ENCODE results near the gene SPEN.
A peak's percentile ranks its signal among the peaks of the same experiment; 100 is the strongest.
"Not testable (repeated sequence)": the region's sequence is repeated elsewhere in the genome, so short reads cannot be mapped to it uniquely, and the experiment has no call there.

SPEN gene, protein sequence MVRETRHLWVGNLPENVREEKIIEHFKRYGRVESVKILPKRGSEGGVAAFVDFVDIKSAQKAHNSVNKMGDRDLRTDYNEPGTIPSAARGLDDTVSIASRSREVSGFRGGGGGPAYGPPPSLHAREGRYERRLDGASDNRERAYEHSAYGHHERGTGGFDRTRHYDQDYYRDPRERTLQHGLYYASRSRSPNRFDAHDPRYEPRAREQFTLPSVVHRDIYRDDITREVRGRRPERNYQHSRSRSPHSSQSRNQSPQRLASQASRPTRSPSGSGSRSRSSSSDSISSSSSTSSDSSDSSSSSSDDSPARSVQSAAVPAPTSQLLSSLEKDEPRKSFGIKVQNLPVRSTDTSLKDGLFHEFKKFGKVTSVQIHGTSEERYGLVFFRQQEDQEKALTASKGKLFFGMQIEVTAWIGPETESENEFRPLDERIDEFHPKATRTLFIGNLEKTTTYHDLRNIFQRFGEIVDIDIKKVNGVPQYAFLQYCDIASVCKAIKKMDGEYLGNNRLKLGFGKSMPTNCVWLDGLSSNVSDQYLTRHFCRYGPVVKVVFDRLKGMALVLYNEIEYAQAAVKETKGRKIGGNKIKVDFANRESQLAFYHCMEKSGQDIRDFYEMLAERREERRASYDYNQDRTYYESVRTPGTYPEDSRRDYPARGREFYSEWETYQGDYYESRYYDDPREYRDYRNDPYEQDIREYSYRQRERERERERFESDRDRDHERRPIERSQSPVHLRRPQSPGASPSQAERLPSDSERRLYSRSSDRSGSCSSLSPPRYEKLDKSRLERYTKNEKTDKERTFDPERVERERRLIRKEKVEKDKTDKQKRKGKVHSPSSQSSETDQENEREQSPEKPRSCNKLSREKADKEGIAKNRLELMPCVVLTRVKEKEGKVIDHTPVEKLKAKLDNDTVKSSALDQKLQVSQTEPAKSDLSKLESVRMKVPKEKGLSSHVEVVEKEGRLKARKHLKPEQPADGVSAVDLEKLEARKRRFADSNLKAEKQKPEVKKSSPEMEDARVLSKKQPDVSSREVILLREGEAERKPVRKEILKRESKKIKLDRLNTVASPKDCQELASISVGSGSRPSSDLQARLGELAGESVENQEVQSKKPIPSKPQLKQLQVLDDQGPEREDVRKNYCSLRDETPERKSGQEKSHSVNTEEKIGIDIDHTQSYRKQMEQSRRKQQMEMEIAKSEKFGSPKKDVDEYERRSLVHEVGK (N-terminal part only)

DNA sequence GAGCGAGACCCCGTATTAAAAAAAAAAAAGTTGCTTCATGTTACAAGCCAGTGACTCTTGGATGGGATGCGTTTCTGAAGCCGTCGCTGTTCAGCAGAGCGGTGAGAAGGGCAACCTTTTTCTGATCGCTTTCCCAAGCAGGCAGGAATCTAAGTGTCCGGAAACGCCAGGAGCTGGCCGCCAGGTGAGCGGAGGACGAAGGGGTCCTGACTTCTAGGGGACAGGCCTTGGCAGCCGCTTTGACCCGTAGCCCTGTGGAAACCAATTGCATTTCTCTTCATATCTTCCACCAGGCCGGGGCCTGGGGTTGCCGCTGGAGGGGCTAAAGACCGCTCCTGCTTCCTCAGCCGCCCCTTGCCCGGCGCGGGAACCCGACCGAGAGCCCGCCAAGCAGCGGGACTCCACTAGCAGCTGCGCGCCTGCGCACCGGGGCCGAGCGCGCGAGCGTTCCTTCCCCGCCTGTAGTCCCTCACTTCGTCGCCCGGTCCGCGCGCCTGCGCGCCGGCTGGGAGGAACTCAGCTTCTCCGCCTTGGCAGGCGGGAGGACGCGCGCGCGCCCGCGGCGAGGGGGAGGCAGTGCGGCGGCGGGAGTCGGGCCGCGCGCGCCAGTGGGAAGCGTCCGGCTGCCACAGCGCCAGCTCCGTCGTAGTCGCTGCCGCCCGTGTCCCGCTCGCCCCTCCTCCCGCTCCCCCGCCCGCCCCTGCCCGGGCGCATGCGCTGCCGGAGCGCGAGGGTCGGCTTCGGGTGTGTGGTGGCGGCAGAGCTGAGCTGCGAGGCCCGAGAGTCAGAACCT is at the start of gene SPEN:
Gene SPEN, plus strand, starts transcription at position 608 of the 793 bp plus-strand sequence. CDS start 361 bp downstream, outside the sequence.
- peak; percentile 91 for DNase-seq (ENCODE audit: low spot score)
- FAIRE-seq: peak; percentile 15

DNA sequence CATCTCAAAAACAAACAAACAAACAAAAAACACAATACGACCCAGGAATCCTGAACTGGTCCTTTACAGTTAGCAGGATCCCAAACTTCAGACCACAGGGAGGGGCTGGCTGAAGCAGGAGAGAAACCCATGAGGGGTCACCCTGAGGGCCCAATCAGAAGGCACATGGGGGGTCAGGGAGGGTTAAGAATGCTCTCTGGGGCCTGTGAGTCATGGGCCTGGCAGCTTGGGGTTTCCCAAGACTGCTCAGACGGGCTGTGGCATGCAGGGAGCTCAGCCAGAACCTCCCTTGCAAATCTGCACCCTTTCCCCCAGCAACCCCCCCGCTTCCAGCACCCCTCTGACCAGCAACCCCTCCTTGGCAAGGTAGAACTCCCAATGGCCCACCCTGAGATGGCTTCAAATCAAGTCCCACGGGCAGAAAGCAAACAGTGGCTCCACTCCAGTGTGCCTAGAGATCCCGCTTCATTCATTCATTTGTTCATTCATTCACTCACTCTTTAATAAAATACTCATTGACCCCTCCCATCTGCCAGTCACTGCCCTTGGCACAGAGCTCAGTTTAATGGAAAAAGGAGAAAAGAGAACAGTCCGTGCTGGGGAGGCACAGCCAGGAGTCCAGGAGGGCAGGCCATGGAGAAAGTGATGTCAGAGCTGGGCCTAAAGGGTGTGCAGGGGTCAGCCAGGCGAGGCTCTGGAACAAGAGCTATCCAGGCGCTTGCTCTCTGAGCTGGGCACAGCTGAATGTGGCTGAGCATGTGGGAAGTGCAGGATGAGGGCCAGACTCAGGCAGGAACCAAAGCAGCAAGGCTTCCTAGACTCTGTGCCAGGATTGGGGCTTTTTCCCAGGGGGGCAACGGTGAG is 48.3 kb upstream of the SPEN start:
- peak; percentile 97 for DNase-seq (ENCODE audit: low spot score)
- peak; percentile 87 for FAIRE-seq

DNA sequence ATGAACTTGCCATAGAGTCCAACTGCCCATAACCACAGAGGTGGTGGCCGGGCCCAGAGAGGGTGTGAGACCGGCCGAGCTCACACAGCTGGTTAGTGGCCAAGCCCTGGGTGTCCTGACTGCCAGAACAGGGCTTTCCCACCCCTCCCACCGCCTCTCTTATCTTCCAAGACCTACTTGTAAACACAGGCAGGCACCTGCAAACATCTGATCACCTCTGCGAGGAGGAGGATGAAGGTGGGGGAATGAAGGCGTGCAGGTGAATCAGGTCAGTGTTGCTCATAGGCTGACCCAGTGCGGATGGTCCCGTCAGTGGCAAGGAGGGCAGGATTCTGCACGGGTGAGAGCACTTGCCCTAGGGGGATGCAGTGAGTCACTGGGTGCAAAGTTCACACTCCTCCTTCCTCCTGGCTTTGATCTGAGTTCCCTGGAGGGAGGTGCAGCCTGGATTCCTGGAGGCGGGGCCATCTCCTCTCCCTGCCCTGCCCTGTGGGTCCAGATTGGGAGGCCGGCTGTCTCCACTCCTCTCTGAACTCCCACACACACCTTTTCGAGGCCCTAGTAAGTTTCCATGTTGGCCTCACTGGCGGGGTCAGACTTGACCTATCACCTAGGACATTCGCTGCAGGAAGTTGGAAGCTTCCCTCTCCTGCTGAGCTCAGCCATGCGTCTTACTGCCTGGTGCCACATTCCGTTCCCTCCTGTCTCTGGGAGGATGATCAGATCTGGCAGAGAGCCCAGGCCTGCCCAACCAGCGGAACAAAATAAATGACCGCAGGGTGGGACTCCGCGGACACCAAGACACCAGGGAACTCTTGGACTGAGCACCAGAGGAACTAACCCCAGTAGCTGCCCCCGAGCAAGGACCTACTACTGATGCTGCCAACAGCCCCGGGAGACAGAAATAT is 47.3 kb upstream of the SPEN start:
- peak; percentile 94 for FAIRE-seq
- DNase-seq (ENCODE audit: low spot score): peak; percentile 100

DNA sequence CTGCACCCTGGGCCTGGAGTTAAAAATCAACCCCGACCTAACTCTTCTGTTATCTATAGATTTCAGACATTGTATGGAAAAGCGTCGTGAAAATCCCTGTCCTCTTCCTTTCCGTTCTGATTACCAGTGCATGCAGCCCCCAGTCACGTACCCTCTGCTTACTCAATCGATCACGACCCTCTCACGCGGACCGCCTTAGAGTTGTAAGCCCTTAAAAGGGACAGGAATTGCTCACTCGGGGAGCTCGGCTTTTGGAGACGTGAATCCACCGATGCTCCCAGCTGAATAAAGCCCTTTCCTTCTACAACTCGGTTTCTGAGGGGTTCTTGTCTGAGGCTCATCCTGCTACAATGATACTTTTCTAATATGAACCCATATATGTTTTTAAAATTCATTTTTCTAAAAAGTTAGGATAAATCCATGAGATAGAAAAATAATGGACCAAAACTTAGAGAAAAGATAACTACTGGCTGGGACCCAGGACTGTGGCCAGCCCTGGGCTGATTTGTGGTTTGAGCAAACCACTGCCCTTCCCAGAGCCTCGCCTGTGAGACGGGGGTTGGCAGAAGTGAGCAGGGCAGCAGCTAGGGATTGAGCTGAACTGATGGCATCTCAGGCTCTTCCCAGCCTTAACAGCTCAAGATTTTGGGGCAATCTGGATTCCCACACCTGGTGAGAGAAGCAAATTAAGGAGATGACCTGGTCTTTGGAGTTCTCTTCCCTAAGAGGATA is 45.1 kb upstream of the SPEN start:
- peak; percentile 89 for FAIRE-seq
- peak; percentile 56 for DNase-seq (ENCODE audit: low spot score)

DNA sequence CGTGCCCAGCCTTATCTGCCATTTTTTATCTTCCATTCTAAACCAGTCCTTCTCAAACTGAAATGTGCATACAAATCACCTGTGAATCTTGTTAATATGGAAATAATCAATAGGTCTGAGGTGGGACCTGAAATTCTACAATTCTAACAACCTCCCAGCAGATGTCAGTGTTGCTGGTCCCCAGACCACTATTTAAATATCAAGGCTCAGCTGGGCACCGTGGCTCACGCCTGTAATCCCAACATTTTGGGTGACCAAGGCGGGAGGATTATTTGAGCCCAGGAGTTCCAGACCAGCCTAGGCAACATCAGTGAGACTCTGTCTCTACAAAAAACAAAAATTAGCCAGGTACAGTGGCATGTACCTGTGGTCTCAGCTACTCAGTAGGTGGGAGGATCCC is 44.1 kb upstream of the SPEN start:
- peak; percentile 9 for DNase-seq (ENCODE audit: low spot score)
- no peak for FAIRE-seq

DNA sequence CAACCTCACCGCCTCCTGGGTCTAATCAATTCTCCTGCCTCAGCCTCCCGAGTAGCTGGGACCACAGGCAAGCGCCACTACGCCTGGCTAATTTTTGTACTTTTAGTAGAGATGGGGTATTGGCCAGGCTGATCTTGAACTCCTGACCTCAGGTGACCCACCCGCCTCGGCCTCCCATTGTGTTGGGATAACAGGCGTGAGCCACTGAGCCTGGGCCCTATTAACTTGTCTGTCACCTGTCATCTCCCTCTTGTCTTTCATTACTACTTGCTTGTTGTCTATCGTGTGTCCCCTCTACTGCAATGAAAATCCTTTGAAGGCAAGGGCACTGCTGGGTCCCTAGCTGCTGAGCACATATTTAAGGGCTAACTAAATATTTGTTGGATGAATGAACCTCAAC is 43.4 kb upstream of the SPEN start:
- no peak for DNase-seq (ENCODE audit: low spot score)
- no peak for FAIRE-seq

DNA sequence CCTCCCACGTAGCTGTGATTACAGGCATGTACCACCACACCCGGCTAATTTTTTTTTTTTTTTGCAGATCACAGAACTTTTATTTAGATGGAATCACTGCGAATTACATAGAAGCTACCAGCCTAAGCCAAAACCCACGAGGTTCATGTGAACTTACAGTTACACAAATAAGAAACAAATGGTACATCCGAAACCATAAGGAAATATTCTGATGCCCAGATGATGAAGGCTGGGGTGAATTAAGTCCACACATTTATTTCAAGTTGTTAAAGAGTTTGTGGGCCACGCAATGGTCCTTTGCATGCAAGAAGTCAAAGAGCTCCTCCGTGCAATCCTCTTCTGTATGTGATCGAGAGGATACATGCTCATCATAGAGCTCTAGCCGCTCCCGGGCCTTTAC is 40.4 kb upstream of the SPEN start:
- DNase-seq (ENCODE audit: low spot score) (no peak), FAIRE-seq (no peak)

DNA sequence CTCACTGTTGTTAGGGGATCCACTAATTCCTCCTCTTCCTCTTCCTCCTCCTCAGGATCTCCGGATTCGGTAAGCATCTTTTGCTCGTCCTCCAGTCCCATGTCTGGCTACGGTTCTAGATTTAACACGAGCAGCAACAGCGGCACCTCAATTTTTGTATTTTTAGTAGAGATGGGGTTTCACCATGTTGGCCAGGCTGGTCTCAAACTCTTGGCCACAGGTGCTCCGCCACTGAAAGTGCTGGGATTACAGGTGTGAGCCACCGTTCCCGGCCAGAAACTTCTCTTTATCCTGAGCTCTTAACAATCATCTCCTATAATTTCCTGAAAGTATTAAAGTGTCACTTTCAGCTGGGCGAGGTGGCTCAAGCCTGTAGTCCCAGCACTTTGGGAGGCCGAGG is 40.0 kb upstream of the SPEN start, which contains the start of gene UQCRHL:
Gene UQCRHL, minus strand, starts transcription at position 101 of the 400 bp plus-strand sequence. Its CDS starts 0 bp downstream, at position 101.
- not testable (repeated sequence) for FAIRE-seq

DNA sequence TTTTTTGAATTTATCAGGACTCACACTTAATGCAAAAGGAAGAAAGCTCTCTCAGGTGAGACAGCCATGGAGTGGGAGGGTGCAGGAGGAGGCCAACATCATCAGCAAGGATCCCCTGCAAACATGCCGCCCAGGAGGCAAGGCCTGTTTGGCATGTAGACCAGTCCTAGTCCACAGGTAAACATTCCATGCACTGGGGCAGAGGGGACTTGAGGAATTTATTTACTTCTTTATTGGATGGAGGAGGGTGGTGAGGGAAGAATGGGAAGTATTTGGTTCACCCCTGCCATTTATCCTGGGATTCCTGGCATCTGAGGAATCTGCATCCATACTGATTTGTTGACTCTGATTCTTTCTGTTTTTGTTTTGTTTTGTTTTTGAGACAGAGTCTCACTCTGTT is 38.6 kb upstream of the SPEN start:
- FAIRE-seq: no peak
- no peak for DNase-seq (ENCODE audit: low spot score)

More for the DNA sequence above, 40.0 kb upstream of the SPEN start, which contains the start of gene UQCRHL:
- not testable (repeated sequence) for DNase-seq (ENCODE audit: low spot score)

DNA sequence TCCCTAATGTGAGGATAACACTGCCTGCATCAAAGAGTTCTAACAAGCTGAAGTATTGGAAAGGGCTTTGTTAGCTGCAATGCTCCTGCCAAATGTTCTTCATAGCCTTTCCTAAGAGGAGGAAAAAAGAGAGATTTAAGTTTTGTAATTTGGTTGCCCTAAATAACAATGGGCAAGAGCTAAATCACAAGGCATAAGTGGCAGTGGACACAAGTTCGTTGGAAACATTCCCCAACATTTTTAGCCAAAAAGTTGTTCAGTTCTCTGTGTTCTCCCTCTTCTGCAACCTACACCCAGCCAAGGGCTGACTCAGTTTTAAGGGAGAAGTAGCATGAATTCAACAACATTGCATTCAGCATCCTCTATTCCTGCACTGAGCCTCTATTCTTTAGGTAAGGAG is 37.4 kb upstream of the SPEN start:
- FAIRE-seq (no peak), DNase-seq (ENCODE audit: low spot score) (no peak)

DNA sequence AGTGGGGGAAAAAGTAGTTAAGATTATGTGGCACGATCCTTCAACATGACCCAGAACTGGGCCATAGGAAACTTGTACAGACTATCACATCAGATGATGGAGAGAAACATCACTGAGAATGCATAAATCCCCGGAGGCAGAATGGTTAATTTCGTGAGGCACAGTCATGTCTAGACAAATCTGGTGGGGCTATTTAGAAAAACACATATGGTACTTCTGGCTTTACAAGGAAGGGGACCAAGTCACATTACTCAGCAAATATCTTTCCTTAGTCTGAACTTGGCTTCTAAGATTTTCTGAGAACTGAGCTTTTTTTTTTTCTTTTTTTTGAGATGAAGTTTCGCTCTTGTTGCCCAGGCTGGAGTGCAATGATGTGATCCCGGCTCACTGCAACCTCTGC is 30.8 kb upstream of the SPEN start:
- FAIRE-seq (no peak), DNase-seq (ENCODE audit: low spot score) (no peak)

DNA sequence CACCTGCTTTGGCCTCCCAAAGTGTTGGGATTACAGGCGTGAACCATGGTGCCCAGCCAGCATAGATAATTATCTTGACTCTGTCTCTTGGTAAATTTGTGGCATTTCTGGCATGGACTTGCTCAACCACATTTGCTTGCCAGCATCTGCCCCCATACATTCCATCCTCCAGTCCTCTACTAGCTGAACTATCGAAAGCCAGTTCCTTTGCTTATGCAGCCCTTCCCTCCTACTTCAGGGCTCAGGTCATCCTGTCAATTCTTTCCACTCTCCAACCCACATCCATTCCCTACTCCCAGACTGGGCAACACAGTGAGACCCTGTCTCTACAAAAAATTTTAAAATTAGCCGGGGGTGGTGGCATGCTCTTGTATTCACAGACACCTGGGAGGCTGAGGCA is 27.0 kb upstream of the SPEN start:
- peak; percentile 32 for DNase-seq (ENCODE audit: low spot score)
- no peak for FAIRE-seq

DNA sequence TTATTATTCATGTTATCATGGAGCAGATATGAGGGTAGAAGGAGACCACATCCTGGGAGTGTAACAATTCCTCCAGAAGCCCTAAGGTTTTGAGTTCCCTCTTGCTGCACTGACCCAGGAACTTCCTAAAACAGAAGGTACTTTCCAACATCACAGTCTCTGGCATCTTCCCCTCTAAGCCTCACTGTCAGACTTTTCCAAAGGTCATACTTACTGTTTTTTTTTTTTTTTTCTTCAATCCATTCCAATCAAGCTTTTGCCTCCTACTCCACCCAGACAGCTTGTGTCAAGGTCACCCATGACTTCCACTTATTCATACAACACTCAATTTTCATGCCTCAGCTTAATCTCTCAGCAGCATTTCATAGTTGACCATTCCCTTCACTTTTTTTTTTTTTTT is 21.7 kb upstream of the SPEN start:
- no peak for DNase-seq (ENCODE audit: low spot score)
- FAIRE-seq: no peak

DNA sequence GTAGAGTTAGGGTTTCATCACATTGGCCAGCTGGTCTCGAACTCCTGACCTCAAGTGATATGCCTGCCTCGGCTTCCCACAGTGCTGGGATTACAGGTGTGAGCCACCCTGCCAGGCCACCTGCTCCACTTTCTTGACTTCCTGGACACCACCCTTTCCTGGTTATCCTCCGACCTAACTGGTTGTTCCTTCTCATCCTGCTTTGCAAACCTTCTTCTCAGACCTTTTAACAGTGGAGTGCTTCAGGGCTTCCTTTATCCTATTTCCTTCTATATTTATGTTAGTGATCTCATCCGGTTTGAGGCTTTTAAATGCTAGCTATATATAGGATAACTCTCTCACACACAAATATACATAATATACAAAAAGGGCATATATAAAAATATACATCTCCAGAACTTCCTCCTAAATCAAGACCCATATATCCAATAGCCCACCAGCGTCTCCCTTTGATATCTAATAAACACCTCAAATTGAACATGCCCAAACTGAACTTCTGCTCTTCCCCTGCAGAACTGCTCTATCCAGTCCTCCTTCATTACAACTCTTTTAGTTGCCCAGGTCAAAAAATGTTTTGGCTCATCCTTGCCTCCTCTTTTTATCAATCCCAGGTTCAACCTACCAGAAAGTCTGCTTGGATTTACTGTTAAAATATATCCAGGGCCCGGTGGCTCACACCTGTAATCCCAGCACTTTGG is 20.5 kb upstream of the SPEN start:
- DNase-seq (ENCODE audit: low spot score) (no peak), FAIRE-seq (no peak)

DNA sequence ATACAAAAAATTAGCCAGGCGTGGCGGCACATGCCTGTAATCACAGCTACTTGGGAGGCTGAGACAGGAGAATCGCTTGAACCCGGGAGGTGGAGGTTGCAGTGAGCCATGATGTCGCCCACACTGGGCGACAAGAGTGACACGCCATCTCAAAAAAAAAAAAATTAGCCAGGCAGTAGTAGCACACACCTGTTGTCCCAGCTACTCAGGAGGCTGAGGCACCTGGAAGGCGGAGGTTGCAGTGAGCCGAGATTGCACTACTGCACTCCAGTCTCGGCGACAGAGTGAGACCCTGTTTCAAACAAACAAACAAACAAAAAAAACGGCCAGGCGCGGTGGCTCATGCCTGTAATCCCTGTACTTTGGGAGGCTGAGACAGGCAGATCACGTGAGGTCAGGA is 19.9 kb upstream of the SPEN start:
- not testable (repeated sequence) for DNase-seq (ENCODE audit: low spot score); FAIRE-seq

DNA sequence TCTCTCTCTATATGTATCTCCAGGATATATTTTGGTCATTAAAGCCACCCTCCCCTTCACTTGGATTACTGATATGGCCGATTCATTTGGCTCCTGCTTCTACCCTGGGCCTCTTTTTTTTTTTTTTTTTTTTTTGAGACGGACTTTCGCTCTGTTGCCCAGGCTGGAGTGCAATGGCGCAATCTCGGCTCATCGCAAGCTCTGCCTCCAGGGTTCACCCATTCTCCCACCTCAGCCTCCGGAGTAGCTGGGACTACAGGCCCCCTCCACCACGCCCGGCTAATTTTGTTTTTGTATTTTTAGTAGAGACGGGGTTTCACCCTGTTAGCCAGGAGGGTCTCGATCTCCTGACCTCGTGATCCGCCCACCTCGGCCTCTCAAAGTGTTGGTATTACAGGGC is 18.6 kb upstream of the SPEN start:
- DNase-seq (ENCODE audit: low spot score); FAIRE-seq: not testable (repeated sequence)

DNA sequence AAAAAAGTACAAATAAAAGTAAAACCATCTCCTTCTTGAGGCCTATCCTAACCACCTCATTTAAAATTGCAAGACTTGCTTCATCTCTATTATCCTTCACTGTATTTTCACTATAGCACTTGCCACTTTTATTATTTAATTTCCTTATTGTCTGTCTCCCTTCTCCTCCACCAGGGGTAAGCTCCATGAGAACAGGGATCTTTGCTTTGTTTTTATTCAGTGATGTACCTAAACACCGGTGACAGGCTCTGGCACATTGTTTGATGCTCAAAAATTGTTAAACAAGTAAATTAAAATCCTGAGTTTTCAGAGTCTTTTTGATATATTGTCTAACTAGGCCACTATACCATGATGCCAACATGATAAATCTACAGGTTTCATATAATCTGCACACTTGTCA is 17.2 kb upstream of the SPEN start:
- no peak for DNase-seq (ENCODE audit: low spot score)

More for the DNA sequence above, 17.2 kb upstream of the SPEN start:
- no peak for FAIRE-seq
